Pulmonary artery endothelial cell (primary cell): ENCODE measurements around the gene GJB1. TPM values are rescaled to one million over a fixed set of nuclear protein-coding genes. Genes with fewer than 3 reads are reported as not detected.
"Not testable (repeated sequence)": the region's sequence is repeated elsewhere in the genome, so short reads cannot be mapped to it uniquely, and the experiment has no call there.

Source experiments
- DNase-seq: peaks from one replicate; pipeline ENCODE4 v3.0.0-alpha.2; 2011; ENCODE audit warnings: low read depth, low spot score
- total RNA-seq: library from RNA; depleted of rRNA; stranded (reverse); fragments of >200 nt; gene quantifications from 2 replicates; pipeline ENCODE4 v1.2.3, GENCODE V29; 2014

GJB1 gene
- total RNA-seq: not detected in 2 replicates

GRCh38 chrX:71222929-71223328 is at the start of gene GJB1:
GJB1 (plus strand) TSS chrX:71223224; CDS start chrX:71223708, 484 bp downstream.
- no peak for DNase-seq

- no peak for DNase-seq
Measured at GRCh38 chrX:71173440-71173839, 49.6 kb upstream of the GJB1 start.

- no peak for DNase-seq
Measured at GRCh38 chrX:71174795-71175194, 48.2 kb upstream of the GJB1 start.

GRCh38 chrX:71175531-71175930 is 47.5 kb upstream of the GJB1 start:
- DNase-seq: no peak

- DNase-seq: no peak
Measured at GRCh38 chrX:71177327-71177726, 45.7 kb upstream of the GJB1 start.

GRCh38 chrX:71178908-71179307 is 44.1 kb upstream of the GJB1 start:
- peak; percentile 22 for DNase-seq

GRCh38 chrX:71180579-71181265 is 42.3 kb upstream of the GJB1 start:
- DNase-seq: not testable (repeated sequence)

- no peak for DNase-seq
Measured at GRCh38 chrX:71181558-71181909, 41.5 kb upstream of the GJB1 start.

- peak; percentile 81 for DNase-seq
Measured at GRCh38 chrX:71181910-71182799, 40.9 kb upstream of the GJB1 start.

- DNase-seq: no peak
Measured at GRCh38 chrX:71182871-71183270, 40.2 kb upstream of the GJB1 start.

GRCh38 chrX:71183341-71183740 is 39.7 kb upstream of the GJB1 start:
- DNase-seq: no peak

GRCh38 chrX:71184092-71184491 is 38.9 kb upstream of the GJB1 start:
- DNase-seq: no peak

- no peak for DNase-seq
Measured at GRCh38 chrX:71184803-71185495, 38.1 kb upstream of the GJB1 start.

- no peak for DNase-seq
Measured at GRCh38 chrX:71191248-71191647, 31.8 kb upstream of the GJB1 start.

GRCh38 chrX:71195964-71196649 is 26.9 kb upstream of the GJB1 start:
- no peak for DNase-seq

- no peak for DNase-seq
Measured at GRCh38 chrX:71198066-71198465, 25.0 kb upstream of the GJB1 start.

- DNase-seq: no peak
Measured at GRCh38 chrX:71199252-71200008, 23.6 kb upstream of the GJB1 start.

- DNase-seq: no peak
Measured at GRCh38 chrX:71210816-71211215, 12.2 kb upstream of the GJB1 start.

GRCh38 chrX:71212536-71212935 is 10.5 kb upstream of the GJB1 start:
- no peak for DNase-seq

GRCh38 chrX:71214152-71214551 is 8.9 kb upstream of the GJB1 start:
- DNase-seq: no peak
